ENCODE data around the gene SCML1.
"Not testable (repeated sequence)": the region's sequence is repeated elsewhere in the genome, so short reads cannot be mapped to it uniquely, and the experiment has no call there.

Gene SCML1

DNA sequence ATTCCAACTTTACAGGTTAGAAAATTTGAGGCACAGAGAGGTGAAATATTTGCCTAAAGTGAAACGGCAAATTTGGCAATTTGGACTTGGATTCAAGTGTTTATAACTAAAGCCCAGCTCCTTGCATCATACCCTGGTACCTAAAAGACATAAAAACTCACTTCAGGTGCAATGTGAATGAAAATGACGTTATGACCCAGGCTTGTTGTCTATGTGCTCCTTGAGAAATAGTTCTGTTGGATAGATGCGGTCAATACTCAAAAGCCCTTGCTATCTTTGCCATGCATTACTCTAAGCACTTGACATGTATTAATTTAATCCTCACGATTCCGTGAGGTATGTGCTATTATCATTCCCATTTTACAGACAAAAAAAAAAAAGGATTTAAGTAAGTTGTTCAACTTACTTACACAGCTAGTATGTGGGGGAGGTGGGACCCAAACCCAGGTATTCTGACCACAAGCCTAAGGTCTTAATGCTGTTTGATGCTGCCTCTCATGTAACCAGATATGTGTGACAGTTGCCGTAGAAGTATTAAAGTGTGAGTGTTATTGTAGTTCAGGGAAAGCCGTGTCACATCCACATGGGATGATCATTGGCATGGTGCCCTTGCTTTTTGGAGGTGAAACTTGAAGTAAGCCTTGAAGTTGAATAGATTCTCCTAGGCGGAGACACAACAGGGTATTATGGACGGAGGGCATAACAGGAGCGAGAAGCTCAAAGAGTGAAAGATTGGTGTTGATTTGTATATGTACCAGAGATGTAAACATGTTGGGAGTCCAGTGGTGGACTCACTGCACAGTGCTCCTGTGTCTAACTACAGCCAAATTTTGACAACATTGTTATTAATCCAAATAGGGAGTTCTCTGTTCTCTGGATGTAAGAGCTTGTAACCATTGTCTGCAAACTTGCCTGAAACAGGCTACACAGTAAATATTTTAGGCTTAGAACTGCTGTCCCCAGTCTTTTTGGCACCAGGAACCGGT lies 3.1 kb downstream of the SCML1 start:
- no peak for DNase-seq

GRCh38 chrX:17741123-17741511 lies 3.8 kb downstream of the SCML1 start:
- no peak for DNase-seq

DNA sequence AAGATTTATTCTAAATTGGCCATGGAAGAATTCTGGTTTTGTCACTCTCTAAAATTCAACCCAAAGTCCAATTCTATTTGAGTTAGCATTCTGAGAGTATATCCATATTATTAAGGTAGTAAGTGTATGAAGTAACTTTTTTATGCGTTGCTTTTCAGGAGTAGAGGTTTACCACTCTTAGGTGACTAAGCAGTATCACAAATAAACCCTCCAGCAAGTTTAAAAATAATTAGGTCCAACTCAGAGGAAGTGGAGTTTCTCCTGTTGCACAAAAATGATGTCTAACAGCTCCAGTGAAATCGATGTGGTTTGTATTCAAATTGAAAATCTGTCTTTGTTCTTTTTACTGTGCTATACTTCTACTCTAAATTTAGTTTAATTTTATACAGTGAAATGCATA lies 6.6 kb downstream of the SCML1 start:
- no peak for DNase-seq

GRCh38 chrX:17744896-17745523 lies 7.7 kb downstream of the SCML1 start:
- DNase-seq: no peak

GRCh38 chrX:17747692-17748091 lies 10.4 kb downstream of the SCML1 start:
- DNase-seq: no peak

- no peak for DNase-seq
These were observed 11.4 kb downstream of the SCML1 start for GRCh38 chrX:17748684-17749083.

- DNase-seq: no peak
These were observed 13.1 kb downstream of the SCML1 start for GRCh38 chrX:17750436-17750835.

DNA sequence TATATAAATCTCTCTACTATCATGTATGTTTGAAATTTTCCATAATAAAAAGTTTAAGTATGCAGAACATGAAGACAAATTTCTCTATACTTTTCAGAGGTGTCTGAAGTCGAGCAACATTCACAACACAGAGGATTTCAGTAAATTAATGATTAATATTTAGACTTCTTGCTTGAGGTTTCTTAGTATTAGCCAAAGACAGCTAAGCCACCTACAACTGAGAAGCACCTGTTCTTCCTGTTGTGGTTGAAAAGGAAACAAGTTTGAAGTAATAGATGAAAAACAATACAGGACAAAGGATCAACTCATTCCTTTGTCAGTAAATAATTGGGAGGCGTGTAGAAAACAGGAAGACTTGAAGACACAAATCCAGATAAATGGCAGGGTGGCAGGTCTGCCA lies 21.1 kb downstream of the SCML1 start:
- DNase-seq: no peak

DNA sequence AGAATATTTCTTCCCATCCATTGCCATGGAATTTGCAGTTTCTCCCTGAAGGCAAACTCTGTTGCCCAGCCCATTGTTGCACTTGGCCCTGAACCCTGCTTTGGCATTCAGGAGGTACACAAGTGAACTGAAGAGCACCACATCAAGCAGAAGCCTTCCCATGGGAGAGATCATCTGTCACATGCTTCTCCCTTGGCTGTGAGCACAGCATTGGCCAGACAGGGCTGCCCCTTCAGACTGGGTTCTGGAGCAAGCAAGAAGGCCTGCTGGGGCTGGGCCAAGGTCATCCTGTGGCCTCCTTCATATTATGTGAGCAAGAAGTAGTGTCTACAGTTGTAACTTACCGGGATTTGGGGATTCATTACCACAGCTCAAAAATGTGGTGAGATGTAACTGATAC lies 22.7 kb downstream of the SCML1 start:
- DNase-seq: no peak

DNA sequence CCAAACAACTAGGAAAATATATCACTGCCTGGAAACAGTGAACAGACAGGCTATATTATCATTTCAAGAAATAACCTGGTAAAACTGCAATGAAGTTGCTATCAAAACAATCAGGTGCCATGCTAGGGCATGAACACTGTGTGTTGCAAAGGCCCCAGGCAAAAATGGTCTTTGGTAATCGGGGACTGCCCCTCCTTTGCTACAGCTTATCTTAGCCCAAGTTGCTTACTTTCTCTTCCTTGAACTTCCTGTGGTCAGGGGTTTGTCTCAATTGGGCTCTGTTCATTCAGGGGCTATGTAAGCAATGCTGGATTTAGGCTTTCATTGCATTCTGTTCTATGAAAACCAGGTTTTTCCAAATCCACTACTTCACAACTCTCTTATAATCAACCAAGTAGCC lies 30.4 kb downstream of the SCML1 start:
- DNase-seq: no peak

- no peak for DNase-seq
These were observed 31.7 kb downstream of the SCML1 start for GRCh38 chrX:17768997-17769396.

DNA sequence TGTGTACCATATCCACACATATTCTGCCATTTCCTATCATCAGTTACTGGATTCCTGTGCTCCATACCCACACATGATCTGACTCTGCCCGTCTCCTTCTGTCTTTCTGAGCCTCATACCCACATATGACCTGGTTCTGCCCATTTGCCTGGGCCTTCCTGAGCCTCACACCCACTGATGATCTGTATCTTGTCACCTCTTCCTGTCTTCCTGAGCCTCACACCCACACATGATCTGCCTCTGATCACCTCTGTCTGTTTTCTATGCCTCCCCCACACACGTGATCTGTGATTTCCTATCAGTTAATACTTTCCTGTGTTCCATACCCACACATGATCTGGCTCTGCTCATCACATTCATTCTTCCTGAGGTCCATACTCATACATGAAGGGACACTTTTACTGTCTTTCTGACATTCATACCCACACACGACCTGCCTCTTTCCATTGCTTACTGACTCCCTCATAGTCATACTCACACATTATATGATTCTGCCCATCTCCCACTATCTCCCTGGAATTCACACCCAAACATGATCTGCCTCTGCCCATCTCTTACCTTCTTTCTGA lies 32.5 kb downstream of the SCML1 start:
- no peak for DNase-seq

DNA sequence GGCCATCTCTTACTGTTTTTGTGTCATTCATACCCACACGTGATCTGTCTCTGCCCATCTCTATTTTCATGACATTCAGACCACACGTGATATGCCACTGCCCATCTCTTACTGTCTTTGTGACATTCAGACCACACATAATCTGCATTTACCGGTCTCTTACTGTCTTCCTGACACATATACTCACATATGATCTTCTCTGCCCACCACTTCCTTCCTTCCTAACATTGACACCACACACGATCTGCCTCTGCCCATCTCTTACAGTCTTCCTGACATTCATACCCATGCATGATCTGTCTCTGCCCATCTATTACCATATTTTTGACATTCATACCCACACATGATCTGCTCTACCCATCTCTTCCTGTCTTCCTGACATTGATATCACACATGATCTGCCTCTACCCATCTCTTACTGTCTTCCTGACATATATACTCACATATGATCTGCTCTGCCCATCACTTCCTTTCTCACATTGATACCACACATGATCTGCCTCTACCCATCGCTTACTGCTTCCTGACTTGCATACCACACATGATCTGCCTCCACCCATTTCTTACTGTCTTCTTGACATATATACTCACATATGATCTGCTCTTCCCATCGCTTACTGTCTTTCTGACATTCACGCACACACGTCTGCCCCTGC lies 36.1 kb downstream of the SCML1 start:
- no peak for DNase-seq

GRCh38 chrX:17774053-17774452 lies 36.8 kb downstream of the SCML1 start:
- DNase-seq: no peak

- no peak for DNase-seq
These were observed 41.7 kb downstream of the SCML1 start for GRCh38 chrX:17778997-17779396.

DNA sequence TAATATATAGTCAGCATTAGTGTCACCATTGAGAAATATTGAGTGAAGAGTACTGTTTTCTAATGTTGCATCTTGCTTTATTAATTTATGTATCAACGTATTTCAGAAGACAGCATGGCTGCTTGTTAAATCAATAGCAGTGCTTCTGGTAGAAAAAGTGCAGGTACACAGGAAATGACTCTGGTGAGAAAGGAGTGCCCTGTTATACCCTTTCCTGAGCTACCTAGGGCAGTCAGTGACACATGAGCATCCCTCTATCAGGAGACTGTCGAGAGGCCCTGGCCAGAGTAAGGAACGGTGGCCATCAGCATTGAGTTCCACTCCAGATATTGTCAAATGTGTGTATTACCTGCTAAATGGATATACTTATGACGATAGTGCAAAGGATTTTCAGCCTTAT lies 42.1 kb downstream of the SCML1 start:
- DNase-seq: no peak

GRCh38 chrX:17786554-17787347 lies 49.5 kb downstream of the SCML1 start:
- DNase-seq: not testable (repeated sequence)

GRCh38 chrX:17787557-17787956 lies 50.3 kb downstream of the SCML1 start:
- no peak for DNase-seq

GRCh38 chrX:17788439-17788838 lies 51.1 kb downstream of the SCML1 start:
- DNase-seq: no peak

GRCh38 chrX:17788956-17789562 lies 51.8 kb downstream of the SCML1 start:
- no peak for DNase-seq

- no peak for DNase-seq
These were observed 55.5 kb downstream of the SCML1 start for GRCh38 chrX:17792826-17793225.

DNA sequence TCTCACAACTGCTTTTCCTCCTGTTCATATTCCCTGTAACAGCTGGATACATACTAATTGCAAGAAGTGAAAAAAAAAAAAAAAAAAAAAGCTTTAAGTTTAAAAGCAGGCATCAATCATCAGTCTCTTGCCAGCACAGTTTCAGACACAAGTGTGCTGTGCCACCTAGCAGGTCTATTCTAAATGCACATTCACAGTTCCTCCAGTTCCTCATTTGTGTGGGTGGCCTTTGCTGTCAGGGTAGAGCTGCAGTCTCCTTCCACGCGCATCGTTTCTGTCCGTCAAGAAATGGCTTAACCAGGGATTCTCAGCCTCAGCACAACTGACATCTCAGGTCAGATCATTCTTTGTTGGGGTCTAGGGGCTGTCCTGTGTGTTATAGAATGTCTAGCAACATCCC lies 61.6 kb downstream of the SCML1 start:
- DNase-seq: no peak
